IPS-11a (cell line): Measurements from ENCODE around the gene CDC23.
"Not testable (repeated sequence)": the region's sequence is repeated elsewhere in the genome, so short reads cannot be mapped to it uniquely, and the experiment has no call there.

Experiments
- H3K4me3 ChIP-seq: one replicate; pipeline ENCODE4 v1.5.1; 2013; ENCODE audit warnings: low read depth, low read length, control low read depth

The CDC23 gene

DNA sequence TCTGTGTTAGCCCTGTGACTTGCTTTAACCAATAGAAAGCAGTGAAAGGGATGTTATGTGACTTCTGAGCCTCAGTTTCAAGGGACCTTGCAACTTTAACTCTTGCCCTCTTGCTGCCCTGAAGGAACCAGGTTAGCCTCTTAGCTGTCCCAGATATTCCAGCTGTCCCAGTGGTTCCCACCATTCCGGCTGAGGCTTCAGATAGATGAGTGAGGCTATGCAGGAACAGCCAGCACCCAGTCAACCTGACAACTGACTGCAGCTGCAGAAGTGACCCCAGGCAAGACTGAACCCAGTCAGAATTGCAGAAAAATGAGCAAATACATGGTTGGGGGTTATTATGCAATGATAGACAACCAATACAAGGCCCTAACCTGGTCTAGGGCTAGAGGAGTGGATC, 10.4 kb upstream of the CDC23 start:
- H3K4me3 ChIP-seq, result no peak overlapping the region

- H3K4me3 ChIP-seq, result no peak overlapping the region
Measured at GRCh38 chr5:138216799-138217198, 3.7 kb upstream of the CDC23 start.

GRCh38 chr5:138212828-138213160, 329 bp downstream of the CDC23 start:
- H3K4me3 ChIP-seq, result peak overlapping the region; percentile 95

- no peak overlapping the region for H3K4me3 ChIP-seq
Measured at GRCh38 chr5:138210985-138211384, 2.1 kb downstream of the CDC23 start.

- H3K4me3 ChIP-seq, result not testable (repeated sequence)
Measured at GRCh38 chr5:138193859-138194258, 19.3 kb downstream of the CDC23 start.

- no peak overlapping the region for H3K4me3 ChIP-seq
Measured at GRCh38 chr5:138192826-138193225, 20.3 kb downstream of the CDC23 start.

- H3K4me3 ChIP-seq, result no peak overlapping the region
Measured at GRCh38 chr5:138188626-138189025, 24.5 kb downstream of the CDC23 start.

DNA sequence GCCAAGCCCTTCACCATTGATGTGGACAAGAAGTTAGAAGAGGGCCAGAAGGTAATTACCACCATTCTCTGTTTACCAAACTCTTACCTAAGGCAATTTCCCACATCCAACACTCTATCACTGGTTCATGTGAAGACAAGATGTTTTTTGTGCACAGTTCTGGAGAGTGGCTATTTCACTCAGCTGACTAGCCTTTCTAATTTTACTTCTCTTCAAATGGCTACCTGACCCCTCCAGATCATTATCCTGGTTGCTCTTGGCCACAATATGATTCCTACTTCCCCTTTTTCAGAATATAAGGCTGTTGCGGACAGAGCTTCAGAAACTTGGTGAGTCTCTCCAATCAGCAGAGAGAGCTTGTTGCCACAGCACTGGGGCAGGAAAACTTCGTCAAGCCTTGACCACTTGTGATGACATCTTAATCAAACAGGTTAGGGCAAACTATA, 27.1 kb downstream of the CDC23 start:
- H3K4me3 ChIP-seq, result no peak overlapping the region

DNA sequence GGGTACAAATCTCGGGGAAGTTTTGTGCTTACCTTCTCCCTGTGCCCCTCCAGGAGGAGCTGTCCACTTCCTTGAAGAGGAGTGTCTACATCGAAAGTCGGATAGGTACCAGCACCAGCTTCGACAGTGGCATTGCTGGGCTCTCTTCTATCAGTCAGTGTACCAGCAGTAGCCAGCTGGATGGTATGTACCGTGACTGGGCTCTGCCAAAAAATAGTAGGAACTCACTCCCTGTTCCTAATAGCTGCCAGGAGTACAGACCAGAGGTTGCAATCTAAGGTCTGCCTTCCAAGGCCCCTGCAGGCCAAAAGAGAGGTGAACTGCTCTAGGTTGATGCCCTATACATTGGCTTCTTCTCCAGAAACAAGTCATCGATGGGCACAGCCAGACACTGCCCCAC, 30.3 kb downstream of the CDC23 start:
- no peak overlapping the region for H3K4me3 ChIP-seq

DNA sequence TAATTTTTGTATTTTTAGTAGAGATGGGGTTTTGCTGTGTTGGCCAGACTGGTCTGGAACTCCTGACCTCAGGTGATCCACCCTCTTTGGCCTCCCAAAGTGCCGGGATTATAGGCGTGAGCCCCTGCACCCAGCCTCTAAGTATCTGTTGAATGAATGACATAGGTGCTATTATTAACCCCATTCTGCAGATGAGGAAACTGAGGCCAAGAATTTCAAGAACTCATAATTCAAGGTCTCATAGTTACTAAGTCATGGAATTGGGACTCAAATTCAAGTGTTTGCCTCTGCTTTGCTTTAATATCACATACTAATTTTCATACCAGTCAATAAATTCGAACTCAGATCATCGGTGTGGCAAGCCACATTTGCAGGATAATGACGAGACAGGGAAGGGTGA, 32.3 kb downstream of the CDC23 start:
- H3K4me3 ChIP-seq, result no peak overlapping the region

- peak overlapping the region; percentile 96 for H3K4me3 ChIP-seq
Measured at GRCh38 chr5:138180183-138180782, 32.8 kb downstream of the CDC23 start.

- H3K4me3 ChIP-seq, result peak overlapping the region; percentile 96
Measured at GRCh38 chr5:138179277-138179857, 33.8 kb downstream of the CDC23 start.

- H3K4me3 ChIP-seq, result peak within 1 kb of the TSS; percentile 96
Measured at GRCh38 chr5:138178516-138179276, 34.4 kb downstream of the CDC23 start, which contains the start of the genes BRD8 and KIF20A. TSS of gene BRD8 (minus strand) at chr5:138178630. CDS start at chr5:138178614, 16 bp downstream. TSS of gene KIF20A (plus strand) at chr5:138179112. CDS start at chr5:138179681, 569 bp downstream.

DNA sequence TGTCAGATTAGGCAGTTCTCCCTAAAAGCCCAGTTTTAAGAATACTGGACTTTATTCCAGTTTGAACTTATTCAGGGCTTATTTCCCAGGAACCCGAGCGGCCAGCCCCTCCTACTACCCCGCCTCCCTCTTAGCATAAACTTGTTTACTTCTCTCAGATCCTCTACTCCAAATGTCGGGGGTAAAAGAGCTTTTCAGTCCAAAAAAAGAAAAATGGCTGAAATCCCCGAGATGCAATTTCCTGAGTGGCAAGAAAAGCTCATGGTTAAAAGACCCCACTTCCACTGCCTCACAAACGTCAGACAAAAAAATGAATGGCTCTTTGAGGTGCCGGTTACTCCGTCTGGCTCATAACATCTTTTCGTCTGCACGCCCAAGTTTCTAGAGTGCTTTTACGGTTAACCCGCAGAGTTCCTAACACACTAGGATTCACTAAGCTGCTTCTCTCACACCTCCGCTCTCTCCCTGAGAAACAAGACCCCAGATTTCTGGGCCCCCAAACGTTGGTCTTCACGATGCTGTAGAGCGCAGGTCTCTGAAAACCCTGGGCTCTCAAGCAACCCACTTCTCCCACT, 35.1 kb downstream of the CDC23 start:
- peak overlapping the region; percentile 96 for H3K4me3 ChIP-seq

DNA sequence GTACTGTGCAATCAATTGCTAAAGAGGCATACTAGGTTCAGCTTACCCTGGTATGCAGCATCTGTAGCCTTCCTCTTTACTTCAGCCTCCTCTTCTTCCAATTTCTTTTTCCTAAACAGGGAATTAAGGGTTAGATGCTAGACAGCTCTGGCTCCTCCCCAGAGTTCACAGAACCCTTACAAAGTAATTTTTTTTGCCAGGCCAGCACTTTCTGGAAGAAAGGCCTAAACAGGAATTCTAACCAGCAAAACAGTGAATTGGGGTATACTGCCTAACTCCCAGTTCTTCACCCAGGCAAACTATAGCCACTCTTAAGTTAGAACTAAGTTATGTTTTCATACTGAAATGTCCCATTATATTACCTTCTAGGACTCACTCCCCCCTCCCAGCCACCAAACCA, 42.8 kb downstream of the CDC23 start:
- no peak overlapping the region for H3K4me3 ChIP-seq

DNA sequence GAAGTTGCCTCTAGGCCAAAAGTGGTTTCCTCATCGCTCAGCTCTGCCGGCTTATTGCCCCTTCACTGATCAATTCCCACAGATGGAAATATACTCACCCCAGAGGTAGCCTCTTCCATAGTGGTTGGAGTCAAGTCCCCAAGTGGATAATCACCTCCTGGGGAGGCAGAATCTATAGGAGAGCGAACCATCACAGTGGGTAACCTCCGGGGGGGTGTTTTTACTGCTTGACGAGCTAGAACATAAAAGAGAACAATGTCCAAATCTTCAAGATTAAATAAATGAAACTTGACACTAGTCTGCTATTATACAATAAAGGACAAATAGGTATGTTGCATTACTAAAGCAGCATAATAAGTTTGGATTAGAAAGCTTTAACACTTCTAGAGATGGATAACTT, 44.0 kb downstream of the CDC23 start:
- no peak overlapping the region for H3K4me3 ChIP-seq

DNA sequence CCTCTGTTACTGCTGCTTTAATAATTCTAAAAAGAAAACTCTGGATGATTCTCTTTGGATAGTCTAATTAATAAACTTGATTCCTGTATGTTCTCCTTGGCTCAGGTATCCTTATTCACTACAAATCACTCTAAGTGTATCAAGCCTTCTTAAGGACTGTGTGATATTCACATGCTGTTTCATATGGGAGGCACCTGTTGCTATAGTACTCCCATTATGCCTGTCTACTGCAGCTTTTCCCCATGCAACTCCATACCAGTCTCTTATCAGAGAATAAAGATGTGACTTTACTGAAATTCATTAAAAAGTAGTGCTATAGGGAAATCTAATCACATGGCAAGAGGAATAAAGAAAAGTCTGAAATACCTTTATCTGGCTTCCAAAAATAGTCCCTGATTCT, 49.4 kb downstream of the CDC23 start:
- no peak overlapping the region for H3K4me3 ChIP-seq

- H3K4me3 ChIP-seq, result no peak overlapping the region
Measured at GRCh38 chr5:138160706-138161105, 52.4 kb downstream of the CDC23 start.

DNA sequence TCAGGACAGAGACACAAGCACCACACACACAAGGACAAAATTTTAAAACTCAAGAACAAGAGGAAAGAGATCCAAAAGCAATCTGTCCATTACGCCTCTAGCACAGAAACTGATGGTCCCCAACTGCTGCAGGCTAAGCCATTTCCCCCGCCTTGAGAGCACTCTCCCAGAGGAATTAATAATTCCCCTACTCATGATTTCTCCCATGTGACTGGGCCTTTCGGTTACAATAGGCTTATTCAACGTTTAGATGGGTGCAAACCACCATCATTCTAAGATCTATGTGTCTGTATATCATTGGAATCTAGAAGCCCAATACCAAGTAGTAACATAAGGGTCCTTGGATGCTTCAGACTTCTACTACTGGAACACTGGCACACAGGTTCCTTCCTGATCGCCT, 53.5 kb downstream of the CDC23 start:
- no peak overlapping the region for H3K4me3 ChIP-seq

DNA sequence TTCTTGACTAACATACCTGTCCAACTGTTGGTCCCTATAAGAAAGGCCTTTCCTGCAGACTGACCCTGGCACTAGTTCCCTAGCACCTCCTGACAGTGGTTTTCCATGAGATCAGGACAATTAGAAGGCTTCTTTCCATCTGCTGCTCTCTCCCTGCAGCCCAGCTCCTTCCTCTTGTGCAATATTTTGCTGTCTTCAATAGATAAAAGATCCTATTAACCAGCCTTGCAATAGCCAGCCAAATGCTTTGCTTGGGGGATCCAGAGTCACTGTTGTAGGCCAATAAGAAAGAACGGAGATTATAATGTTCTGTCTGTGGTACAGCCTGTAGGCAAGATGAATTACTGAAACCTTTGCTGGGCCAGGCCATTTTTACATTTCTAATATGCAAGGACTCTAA, 55.5 kb downstream of the CDC23 start:
- no peak overlapping the region for H3K4me3 ChIP-seq

- not testable (repeated sequence) for H3K4me3 ChIP-seq
Measured at GRCh38 chr5:138155977-138156376, 57.1 kb downstream of the CDC23 start.

DNA sequence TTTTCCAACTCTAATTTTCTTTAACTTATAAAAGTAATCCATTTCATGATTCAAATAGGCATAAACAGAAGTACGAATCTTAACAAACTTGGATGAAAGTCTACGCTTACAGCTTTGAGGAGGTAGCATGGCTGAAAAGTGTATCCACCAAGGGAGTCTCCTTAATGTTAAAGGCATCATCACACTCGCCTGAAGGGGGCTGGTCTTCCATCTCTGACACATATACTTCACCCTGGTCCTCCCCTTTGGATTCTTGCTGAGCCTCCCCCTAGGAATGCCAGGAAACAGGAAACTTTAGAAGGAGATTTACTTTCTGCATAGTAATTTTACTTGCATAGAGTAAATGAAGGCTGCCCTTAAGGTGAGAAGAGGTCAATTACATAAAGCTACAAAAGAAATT, 63.6 kb downstream of the CDC23 start:
- H3K4me3 ChIP-seq, result no peak overlapping the region
